Measurements from ENCODE around the gene FAM210A. TPM values are rescaled to one million over a fixed set of nuclear protein-coding genes. Genes with fewer than 3 reads are reported as not detected.

FAM210A gene
- total RNA-seq, 1 donor = 8.6 TPM

DNA sequence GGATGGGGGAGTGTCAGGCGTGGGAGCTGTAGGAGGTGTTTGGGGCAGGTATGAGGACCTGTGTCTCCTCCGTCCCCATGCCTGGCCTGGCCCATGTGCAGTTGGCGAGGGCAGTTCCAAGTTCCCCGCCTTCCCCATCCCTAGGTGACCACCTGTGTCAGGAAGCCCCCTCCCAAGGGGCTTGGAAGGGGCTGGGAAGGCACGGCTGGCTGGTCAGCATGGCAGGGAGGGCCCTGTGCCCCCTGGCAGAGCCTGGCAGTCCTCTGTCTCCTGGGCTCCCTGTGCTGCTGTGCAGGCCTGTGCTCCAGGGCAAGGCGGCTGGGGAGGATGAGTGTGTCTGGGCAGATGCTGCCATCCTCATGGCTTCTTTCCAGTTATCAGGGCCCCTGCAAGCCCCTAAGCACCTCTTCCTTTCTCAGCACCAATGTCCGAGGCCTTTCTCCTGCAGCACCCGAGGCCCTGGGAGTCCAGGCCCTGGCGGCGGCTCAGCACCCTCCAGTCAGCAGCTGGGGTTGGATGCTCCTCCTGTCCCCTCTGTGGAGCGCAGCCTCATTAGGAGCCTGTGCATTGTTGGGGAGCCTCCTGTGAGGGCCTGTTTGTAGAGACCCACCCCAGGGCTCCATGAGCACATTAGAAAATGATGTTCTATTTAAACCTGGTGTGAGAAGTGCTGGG lies 101.7 kb downstream of the FAM210A start:
- H3K9me3 ChIP-seq (ENCODE audit: low read depth, low read length) = no peaks in the 10 kb centered on the region
- no peak overlapping the region for H3K4me3 ChIP-seq (ENCODE audit: low read length)
- H3K27me3 ChIP-seq (ENCODE audit: insufficient read depth, low read length) = no peaks in the 10 kb centered on the region
- H3K4me1 ChIP-seq (ENCODE audit: insufficient read depth, low read length) = peaks cover 8% of the 10 kb centered on the region

DNA sequence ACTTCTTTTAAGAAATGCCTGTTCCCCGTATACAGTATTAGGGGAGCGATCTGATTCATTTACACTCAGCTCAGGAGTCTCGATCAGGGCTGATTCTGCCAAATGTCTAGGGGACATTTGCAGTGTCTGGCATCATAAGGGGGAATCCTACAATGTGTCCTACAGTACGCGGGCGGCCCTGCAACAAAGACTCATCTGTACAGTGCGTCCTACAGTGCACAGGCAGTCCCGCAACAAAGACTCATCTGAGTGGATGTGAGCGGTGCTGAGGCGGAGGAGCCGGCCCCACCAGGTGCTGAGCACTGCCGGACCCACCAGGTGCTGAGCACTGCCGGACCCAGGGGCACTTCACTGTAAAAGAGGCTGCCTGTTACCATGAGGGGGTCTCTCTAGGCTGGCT lies 102.5 kb downstream of the FAM210A start:
- Histone ChIP-seq H3K27me3 (ENCODE audit: insufficient read depth, low read length) (no peaks in the 10 kb centered on the region), H3K4me1 (ENCODE audit: insufficient read depth, low read length) (peaks cover 7% of the 10 kb centered on the region), H3K4me3 (ENCODE audit: low read length) (no peak overlapping the region), H3K9me3 (ENCODE audit: low read depth, low read length) (no peaks in the 10 kb centered on the region)

DNA sequence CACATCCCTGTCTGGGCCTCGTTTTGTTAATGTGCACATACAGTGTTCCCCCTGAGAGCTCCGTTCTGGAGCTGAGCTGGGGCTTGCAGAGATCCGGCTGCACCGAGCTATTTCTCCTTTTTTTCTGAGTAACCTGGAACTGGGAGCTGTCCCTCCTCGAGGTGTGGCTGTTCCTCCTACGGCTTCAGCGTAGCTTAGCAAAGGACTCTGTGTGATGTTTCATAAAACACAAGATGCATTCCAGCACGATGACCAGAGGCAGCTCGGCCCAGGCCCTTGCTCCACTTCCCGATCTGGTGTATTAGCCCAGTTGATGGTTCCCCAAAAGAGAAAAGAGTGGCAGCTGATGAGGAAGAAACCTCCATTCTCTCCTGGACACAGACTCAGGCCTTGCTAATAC lies 103.0 kb downstream of the FAM210A start:
- Histone ChIP-seq H3K4me1 (ENCODE audit: insufficient read depth, low read length) (peaks cover 7% of the 10 kb centered on the region), H3K27me3 (ENCODE audit: insufficient read depth, low read length) (no peaks in the 10 kb centered on the region), H3K4me3 (ENCODE audit: low read length) (no peak overlapping the region), H3K9me3 (ENCODE audit: low read depth, low read length) (no peaks in the 10 kb centered on the region)

DNA sequence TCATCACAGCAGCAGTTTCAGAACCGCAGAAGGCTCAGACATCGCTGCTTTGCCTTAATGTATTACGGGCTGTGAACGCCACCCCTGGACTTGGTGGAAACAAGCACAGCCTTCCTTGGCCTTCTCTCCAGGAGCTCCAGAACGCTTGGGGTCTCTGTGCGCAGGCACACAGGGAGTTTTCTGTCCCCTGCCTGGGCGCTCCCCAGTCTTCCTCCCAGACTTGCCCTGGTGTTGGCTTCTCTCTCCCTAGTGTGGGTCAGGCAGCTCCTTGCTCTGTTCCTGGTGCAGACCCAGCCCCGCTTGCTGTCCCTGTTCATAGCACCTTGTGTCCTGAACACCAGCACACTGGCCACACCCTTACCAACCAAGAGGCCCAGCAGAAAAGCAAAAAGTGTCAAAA lies 103.6 kb downstream of the FAM210A start:
- no peak overlapping the region for H3K4me3 ChIP-seq (ENCODE audit: low read length)
- peaks cover 7% of the 10 kb centered on the region for H3K4me1 ChIP-seq (ENCODE audit: insufficient read depth, low read length)
- no peaks in the 10 kb centered on the region for H3K27me3 ChIP-seq (ENCODE audit: insufficient read depth, low read length)

DNA sequence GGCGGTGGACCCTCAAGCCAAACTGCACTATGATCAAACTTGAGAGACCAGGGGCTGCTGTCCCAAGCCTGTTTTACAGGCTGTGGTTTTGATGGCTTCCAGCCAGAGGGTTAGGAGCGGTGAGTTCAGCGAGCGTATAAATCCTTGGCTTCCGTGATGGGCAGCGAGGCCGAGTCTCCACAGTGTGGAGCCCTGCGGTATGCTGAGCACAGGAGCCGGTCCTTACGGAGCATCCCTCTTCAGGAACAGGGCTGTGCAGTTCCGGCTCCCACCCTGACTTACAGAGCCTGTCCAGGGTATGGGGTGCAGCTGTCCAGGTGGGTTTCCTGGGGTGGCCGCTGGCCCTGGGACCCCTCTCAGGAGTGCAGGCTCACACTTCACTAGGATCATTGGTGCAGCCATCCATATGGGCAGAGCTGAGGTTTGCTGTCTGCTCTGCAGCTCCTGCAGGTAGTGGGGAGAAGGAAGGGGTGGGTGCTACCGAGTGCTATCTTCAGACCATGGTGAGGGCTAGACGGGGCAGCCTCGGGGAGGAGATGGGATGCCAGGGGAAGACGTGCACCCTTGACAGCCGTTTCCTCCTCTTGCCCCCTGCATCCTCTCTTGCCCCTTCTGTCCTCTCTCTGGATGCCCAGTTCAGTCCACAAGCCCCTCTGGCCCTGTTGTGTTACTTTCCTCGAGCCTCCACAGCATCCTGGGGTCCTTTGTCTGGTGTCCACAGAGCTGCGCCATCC lies 104.3 kb downstream of the FAM210A start:
- Histone ChIP-seq H3K9me3 (ENCODE audit: low read depth, low read length) (no peaks in the 10 kb centered on the region), H3K27me3 (ENCODE audit: insufficient read depth, low read length) (no peaks in the 10 kb centered on the region), H3K4me1 (ENCODE audit: insufficient read depth, low read length) (peaks cover 7% of the 10 kb centered on the region), H3K4me3 (ENCODE audit: low read length) (no peak overlapping the region)

More for the DNA sequence above, 103.6 kb downstream of the FAM210A start:
- no peaks in the 10 kb centered on the region for H3K9me3 ChIP-seq (ENCODE audit: low read depth, low read length)

DNA sequence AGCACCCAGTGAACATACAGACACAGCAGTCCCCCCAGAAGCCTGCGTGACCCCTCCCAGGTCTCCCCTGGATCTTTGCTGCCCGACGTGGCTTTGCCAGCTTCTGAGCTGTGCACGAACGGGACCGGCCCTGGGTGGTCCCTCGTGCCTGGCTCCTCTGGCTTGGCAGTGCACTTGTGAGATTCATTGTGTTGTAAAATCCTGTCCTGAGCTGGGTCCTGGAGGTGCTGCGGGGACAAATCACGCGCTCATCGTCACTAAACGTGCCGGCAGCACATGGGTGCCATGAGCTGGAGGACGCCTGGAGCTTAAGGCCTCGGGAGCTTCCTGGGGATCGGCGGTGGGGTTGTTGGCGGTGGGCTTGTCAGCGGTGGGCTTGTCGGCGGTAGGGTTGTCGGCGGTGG lies 104.9 kb downstream of the FAM210A start:
- H3K27me3 ChIP-seq (ENCODE audit: insufficient read depth, low read length) = no peaks in the 10 kb centered on the region

DNA sequence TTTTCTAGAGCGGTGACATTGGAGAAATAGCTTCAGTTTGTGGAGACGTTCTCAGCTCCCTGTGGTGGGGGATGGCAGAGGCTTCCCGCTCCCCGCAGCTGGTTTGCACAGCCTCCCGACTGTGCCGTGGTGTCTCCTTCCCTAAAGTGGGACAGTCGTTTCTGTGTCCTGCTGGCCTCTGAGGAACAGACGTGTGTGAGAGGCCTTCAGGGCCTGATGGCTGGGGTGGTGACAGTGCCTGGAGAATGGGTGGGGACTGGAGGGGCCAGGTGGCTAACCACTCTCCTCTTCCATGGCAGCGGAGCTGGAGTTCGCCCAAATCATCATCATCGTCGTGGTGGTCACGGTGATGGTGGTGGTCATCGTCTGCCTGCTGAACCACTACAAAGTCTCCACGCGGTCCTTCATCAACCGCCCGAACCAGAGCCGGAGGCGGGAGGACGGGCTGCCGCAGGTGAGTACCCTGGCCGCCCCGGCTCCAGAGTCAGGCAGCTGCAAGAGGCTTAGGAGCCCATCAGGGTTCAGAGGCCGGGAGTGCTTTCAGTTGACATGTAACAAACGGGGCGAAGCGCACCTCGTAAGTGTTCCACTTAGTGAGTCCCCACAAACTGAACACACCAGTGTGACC lies 105.4 kb downstream of the FAM210A start:
- no peaks in the 10 kb centered on the region for H3K9me3 ChIP-seq (ENCODE audit: low read depth, low read length)
- H3K4me1 ChIP-seq (ENCODE audit: insufficient read depth, low read length) = peaks cover 16% of the 10 kb centered on the region
- no peaks in the 10 kb centered on the region for H3K27me3 ChIP-seq (ENCODE audit: insufficient read depth, low read length)
- no peak overlapping the region for H3K4me3 ChIP-seq (ENCODE audit: low read length)

More for the DNA sequence above, 104.9 kb downstream of the FAM210A start:
- Histone ChIP-seq H3K9me3 (ENCODE audit: low read depth, low read length) (no peaks in the 10 kb centered on the region), H3K4me3 (ENCODE audit: low read length) (no peak overlapping the region), H3K4me1 (ENCODE audit: insufficient read depth, low read length) (peaks cover 11% of the 10 kb centered on the region)

DNA sequence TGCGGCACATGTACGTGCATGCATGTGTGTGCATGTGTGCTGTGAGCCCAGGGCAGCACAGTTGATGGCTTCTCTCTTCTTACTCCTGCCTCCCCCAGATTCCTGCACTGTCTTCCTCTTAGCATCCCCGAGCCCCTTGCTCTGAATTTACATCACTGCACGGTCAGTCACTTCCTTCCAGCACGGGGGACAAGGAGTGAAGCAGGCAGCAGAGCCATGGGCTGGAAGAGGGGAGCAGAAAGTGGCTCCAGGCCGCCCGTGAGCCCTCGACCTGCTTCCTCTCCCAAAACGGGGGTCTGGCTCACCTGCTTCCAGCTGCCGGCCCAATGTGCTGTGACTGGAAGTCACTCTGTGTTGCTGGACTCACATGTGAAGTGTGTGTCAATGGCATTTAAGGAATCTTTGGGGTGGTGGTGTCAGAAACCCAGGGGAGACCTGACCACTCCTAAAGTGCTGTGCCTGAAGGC lies 106.1 kb downstream of the FAM210A start:
- Histone ChIP-seq H3K4me3 (ENCODE audit: low read length) (no peak overlapping the region), H3K9me3 (ENCODE audit: low read depth, low read length) (no peaks in the 10 kb centered on the region), H3K27me3 (ENCODE audit: insufficient read depth, low read length) (no peaks in the 10 kb centered on the region), H3K4me1 (ENCODE audit: insufficient read depth, low read length) (peaks cover 23% of the 10 kb centered on the region)

DNA sequence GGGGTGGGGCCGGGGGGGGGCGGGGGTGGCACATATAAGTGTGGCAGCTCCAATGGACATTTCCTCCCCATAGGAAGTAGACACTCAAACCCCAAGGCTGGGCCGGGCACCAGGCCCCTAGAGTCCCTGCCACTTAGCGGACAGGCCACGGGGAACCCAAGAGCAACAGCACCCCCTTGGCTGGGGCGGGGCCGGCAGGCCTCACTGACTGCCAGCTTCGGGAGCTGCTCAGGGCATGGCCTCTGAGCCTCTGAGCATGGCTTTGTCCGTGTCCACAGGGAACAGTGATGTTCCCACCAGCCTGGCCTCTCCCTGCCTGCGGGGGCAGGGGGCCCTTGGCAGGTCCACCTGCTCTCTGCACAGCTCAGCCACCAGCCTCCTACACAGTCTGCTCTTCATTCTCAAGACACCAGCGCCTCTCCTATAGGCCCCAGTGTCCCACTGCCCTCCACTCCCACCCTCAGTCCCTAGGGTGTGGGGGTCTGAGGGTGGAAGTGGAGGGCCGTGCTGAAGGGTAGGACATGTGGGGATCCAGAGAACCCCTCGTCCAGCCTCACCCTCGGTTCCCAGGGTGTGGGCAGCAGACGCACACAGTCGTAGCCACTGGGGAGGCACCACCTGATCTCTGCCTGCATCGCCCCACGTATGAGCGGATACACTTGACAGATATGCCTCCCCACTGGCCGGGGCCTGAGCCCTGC lies 106.7 kb downstream of the FAM210A start:
- no peaks in the 10 kb centered on the region for H3K27me3 ChIP-seq (ENCODE audit: insufficient read depth, low read length)
- peaks cover 28% of the 10 kb centered on the region for H3K4me1 ChIP-seq (ENCODE audit: insufficient read depth, low read length)
- no peak overlapping the region for H3K4me3 ChIP-seq (ENCODE audit: low read length)
- H3K9me3 ChIP-seq (ENCODE audit: low read depth, low read length) = no peaks in the 10 kb centered on the region

DNA sequence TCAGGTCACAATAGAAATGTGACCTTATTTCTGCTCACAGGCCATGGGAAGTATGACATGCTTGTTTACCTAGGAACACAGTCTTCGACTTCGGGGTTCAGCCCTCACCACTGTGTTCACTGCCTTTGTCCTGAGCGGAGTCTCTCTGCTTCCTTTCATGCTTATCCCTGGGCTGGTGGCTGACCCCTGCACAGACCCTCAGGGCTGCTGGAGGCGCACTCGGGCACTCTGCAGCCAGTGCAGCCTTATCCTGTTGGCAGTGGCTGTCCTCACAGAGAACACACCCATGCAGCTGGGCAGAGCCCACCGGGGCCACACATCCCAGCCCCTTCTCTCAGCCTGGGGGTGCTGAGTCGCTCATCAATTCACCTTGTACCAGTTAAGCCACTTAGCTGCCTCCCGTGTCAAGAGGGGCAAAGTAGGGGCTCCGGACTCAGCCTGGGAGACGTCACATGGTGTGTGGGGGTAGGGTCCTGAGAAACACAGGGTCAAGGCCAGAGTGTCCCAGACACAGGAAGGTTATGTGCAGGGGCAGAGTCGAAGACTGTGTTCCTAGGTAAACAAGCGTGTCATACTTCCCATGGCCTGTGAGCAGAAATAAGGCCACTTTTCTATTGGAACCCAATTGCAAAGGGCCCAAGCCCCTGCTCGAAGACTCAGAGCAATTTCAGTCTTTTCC lies 107.5 kb downstream of the FAM210A start:
- H3K4me1 ChIP-seq (ENCODE audit: insufficient read depth, low read length) = peaks cover 36% of the 10 kb centered on the region
- no peak overlapping the region for H3K4me3 ChIP-seq (ENCODE audit: low read length)
- H3K27me3 ChIP-seq (ENCODE audit: insufficient read depth, low read length) = no peaks in the 10 kb centered on the region
- no peaks in the 10 kb centered on the region for H3K9me3 ChIP-seq (ENCODE audit: low read depth, low read length)

DNA sequence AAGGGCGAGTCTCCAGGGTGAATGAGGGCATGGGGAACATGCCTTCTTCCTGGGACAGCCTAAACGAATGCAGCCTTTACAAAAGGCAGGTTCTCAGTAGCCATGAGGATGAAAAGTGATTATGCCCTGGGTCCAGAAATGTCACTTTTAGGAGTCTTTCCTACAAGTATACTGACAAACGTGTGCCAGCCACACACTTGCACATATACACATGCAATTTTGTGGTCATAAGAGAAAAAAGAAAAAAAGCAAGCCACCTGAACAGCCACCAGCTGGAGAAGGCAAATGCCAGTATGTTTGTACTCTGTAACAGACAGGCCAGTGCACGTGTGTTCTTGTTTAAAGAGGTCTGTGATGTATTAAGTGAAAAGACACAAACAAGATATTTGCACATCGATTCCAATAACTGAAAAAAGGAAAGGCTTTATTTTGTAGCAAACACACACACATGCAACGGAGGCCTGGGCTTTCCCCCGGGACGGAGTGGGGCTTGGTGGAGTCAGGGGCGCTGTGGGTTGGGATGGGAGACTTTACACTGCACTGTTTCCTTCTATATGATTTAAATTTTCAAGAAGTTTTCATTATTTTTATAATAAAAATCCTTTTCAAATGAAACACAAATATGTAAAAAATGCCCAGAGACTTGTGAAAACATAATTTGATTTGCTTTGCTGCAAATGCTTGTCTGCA lies 108.4 kb downstream of the FAM210A start:
- H3K9me3 ChIP-seq (ENCODE audit: low read depth, low read length) = no peaks in the 10 kb centered on the region
- H3K4me3 ChIP-seq (ENCODE audit: low read length) = no peak overlapping the region
- H3K4me1 ChIP-seq (ENCODE audit: insufficient read depth, low read length) = peaks cover 41% of the 10 kb centered on the region
- H3K27me3 ChIP-seq (ENCODE audit: insufficient read depth, low read length) = peaks cover 3% of the 10 kb centered on the region

DNA sequence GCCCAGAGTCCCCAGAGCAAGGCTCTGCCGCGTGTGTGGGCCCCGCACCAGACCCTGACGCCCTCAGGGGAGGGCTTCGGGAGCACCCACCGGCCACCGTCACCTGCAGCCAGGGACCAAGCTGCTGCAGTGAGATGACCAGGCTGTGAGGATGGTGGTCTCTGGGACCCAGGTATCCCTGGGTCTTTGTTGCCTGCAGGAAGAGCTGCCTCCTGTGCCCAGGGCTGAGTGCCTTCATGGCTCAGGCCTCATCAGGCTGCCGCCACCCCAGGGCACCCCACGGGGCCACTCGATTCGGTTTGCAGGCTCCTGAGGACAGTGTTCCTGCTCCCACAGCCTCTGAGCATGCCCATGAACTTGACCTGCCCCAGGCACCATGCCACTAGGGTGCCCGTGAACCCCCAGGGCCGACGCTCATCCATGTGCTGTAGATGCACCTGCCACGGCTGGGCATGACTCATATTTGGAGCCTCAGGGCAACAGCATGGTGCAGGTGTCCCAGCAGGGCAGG lies 109.8 kb downstream of the FAM210A start:
- Histone ChIP-seq H3K27me3 (ENCODE audit: insufficient read depth, low read length) (peaks cover 6% of the 10 kb centered on the region), H3K4me3 (ENCODE audit: low read length) (no peak overlapping the region), H3K9me3 (ENCODE audit: low read depth, low read length) (no peaks in the 10 kb centered on the region), H3K4me1 (ENCODE audit: insufficient read depth, low read length) (peaks cover 52% of the 10 kb centered on the region)

DNA sequence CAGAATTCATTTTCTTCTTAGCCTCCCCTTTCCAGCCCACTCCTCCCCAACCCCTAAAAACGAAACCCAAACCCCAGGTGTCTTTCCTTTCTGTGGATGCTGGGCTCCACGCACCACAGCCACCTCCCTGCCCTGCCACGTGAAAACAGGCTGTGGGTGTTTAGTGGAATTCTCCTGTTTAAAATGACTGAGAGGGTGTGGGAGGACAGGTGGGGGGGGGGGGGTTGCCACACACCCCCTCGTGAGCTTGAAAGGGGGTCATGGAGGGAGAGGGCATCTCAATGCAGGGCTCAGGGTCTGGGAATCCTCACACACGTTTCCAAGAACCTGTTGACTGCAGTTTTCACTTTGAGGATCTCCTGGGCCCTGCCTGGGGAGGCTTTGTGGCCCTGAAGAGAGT lies 110.3 kb downstream of the FAM210A start:
- H3K4me3 ChIP-seq (ENCODE audit: low read length) = no peak overlapping the region
- H3K9me3 ChIP-seq (ENCODE audit: low read depth, low read length) = no peaks in the 10 kb centered on the region
- H3K27me3 ChIP-seq (ENCODE audit: insufficient read depth, low read length) = peaks cover 6% of the 10 kb centered on the region
- H3K4me1 ChIP-seq (ENCODE audit: insufficient read depth, low read length) = peaks cover 57% of the 10 kb centered on the region

DNA sequence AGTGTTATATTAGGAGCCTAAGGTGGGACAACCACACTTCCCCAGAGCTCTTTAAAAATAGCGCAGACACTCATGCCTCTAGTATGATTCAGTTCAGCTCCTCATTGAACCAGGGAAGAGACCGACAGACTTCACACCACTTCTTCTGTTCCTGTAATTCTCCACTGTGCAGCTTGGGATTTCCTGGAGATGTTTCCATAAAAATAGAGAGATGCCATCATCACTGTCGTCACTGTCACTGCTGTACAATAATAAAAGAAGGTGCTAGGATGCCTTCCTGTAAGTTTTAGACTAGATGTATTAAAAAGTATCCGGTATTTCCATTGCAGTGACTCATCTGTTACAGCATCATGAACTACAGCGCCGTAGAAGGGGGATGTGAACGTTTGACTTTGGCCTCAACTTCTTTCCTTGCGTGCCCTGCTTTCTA lies 110.9 kb downstream of the FAM210A start:
- H3K9me3 ChIP-seq (ENCODE audit: low read depth, low read length) = no peaks in the 10 kb centered on the region
- peaks cover 6% of the 10 kb centered on the region for H3K27me3 ChIP-seq (ENCODE audit: insufficient read depth, low read length)
- peaks cover 63% of the 10 kb centered on the region for H3K4me1 ChIP-seq (ENCODE audit: insufficient read depth, low read length)
- no peak overlapping the region for H3K4me3 ChIP-seq (ENCODE audit: low read length)
